SH-SY5Y (cell line): ENCODE results near the gene UNC13A.

Source experiments
- GATA2 ChIP-seq: IDR thresholded peaks from 2 replicates; pipeline ENCODE4 v1.6.1; 2011; ENCODE audit warnings: mild to moderate bottlenecking, low read depth, low read length
- GATA3 ChIP-seq: IDR thresholded peaks from 2 replicates; pipeline ENCODE4 v1.6.1; 2011; ENCODE audit warnings: low read depth, mild to moderate bottlenecking, low read length, moderate library complexity

DNA sequence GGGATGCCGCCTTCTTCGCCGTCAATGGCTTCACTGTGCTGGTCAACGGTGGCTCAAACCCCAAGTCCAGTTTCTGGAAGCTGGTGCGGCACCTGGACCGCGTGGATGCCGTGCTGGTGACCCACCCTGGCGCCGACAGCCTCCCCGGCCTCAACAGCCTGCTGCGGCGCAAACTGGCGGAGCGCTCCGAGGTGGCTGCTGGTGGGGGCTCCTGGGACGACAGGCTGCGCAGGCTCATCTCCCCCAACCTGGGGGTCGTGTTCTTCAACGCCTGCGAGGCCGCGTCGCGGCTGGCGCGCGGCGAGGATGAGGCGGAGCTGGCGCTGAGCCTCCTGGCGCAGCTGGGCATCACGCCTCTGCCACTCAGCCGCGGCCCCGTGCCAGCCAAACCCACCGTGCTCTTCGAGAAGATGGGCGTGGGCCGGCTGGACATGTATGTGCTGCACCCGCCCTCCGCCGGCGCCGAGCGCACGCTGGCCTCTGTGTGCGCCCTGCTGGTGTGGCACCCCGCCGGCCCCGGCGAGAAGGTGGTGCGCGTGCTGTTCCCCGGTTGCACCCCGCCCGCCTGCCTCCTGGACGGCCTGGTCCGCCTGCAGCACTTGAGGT is 38.1 kb upstream of the UNC13A start:
- TF ChIP-seq GATA3 (no peak), GATA2 (no peak)
